Measurements from ENCODE around the gene ADAM15.

Gene ADAM15, protein sequence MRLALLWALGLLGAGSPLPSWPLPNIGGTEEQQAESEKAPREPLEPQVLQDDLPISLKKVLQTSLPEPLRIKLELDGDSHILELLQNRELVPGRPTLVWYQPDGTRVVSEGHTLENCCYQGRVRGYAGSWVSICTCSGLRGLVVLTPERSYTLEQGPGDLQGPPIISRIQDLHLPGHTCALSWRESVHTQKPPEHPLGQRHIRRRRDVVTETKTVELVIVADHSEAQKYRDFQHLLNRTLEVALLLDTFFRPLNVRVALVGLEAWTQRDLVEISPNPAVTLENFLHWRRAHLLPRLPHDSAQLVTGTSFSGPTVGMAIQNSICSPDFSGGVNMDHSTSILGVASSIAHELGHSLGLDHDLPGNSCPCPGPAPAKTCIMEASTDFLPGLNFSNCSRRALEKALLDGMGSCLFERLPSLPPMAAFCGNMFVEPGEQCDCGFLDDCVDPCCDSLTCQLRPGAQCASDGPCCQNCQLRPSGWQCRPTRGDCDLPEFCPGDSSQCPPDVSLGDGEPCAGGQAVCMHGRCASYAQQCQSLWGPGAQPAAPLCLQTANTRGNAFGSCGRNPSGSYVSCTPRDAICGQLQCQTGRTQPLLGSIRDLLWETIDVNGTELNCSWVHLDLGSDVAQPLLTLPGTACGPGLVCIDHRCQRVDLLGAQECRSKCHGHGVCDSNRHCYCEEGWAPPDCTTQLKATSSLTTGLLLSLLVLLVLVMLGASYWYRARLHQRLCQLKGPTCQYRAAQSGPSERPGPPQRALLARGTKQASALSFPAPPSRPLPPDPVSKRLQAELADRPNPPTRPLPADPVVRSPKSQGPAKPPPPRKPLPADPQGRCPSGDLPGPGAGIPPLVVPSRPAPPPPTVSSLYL

GRCh38 chr1:155050560-155051341 is at the start of gene ADAM15:
TSS of gene ADAM15 (plus strand) at chr1:155051316. CDS start at chr1:155051387, 71 bp downstream.
- no peak for TF ChIP-seq ZNF274 (IDR thresholded peaks at IDR 0.05; ENCODE audit: low read depth, low read length)
- H3K4me3 ChIP-seq (ENCODE audit: low read length), result peak within 1 kb of the TSS; percentile 82

- peak overlapping the region; percentile 74 for H3K4me3 ChIP-seq (ENCODE audit: low read length)
- no peak for TF ChIP-seq ZNF274 (IDR thresholded peaks at IDR 0.05; ENCODE audit: low read depth, low read length)
Measured at GRCh38 chr1:155001425-155001674, 49.8 kb upstream of the ADAM15 start.

GRCh38 chr1:155001675-155002463 is 49.2 kb upstream of the ADAM15 start:
- H3K4me3 ChIP-seq (ENCODE audit: low read length), result peak overlapping the region; percentile 74
- TF ChIP-seq ZNF274 (IDR thresholded peaks at IDR 0.05; ENCODE audit: low read depth, low read length), result no peak

DNA sequence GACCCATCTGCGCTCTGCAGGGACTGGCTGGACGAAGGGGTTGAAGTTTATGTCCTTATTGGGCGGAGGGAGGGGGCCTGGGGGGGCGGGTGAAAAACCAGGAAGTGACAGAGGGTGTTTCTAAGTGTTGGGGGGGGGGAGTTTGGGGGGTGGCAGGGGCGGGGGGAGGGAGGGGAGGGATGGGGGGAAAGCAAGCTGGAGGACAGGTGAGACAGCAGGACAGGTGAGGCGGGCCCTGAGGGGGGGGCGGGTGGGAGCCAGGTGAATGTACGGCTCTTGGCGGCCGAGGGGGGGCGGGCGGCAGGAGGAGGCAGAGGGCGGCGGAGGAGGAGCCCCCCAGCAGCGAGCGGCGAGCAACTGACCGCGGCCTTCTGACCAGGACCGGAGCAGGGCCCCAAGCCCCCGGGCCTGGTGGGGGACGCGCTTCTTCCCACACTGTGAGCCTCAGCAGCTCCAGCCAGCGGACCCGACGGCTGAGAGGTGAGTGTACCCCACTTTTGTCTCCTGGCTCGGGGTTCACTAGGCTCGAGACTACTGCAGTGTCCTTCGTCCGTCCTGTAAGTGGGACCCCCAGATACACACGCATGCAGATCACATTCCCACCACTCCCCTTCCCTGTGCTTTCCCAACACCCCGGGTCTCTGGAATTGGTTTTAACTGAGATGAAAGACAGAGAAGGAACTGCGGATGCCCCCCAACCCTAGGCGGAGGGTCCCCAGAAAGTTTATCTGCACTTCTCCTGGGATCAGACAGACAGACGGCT is 48.5 kb upstream of the ADAM15 start, which contains the start of gene ZBTB7B:
Gene ZBTB7B, plus strand, starts transcription at position 339 of the 763 bp plus-strand sequence. CDS start 11,859 bp downstream, outside the sequence.
- no peak for TF ChIP-seq ZNF274 (IDR thresholded peaks at IDR 0.05; ENCODE audit: low read depth, low read length)
- peak within 1 kb of the TSS; percentile 80 for H3K4me3 ChIP-seq (ENCODE audit: low read length)

- TF ChIP-seq ZNF274 (IDR thresholded peaks at IDR 0.05; ENCODE audit: low read depth, low read length), result no peak
- H3K4me3 ChIP-seq (ENCODE audit: low read length), result peak overlapping the region; percentile 80
Measured at GRCh38 chr1:155003227-155003765, 47.8 kb upstream of the ADAM15 start.

- peak overlapping the region; percentile 80 for H3K4me3 ChIP-seq (ENCODE audit: low read length)
Measured at GRCh38 chr1:155003766-155004351, 47.3 kb upstream of the ADAM15 start.

GRCh38 chr1:155004352-155005075 is 46.6 kb upstream of the ADAM15 start:
- H3K4me3 ChIP-seq (ENCODE audit: low read length), result peak overlapping the region; percentile 80
- no peak for TF ChIP-seq ZNF274 (IDR thresholded peaks at IDR 0.05; ENCODE audit: low read depth, low read length)

More at GRCh38 chr1:155003766-155004351, 47.3 kb upstream of the ADAM15 start:
- no peak for TF ChIP-seq ZNF274 (IDR thresholded peaks at IDR 0.05; ENCODE audit: low read depth, low read length)

- no peak overlapping the region; the same call in 1 of the 2 replicates for H3K4me3 ChIP-seq (ENCODE audit: low read length)
- no peak for TF ChIP-seq ZNF274 (IDR thresholded peaks at IDR 0.05; ENCODE audit: low read depth, low read length)
Measured at GRCh38 chr1:155005076-155006011, 45.8 kb upstream of the ADAM15 start.

GRCh38 chr1:155006601-155007101 is 44.5 kb upstream of the ADAM15 start:
- TF ChIP-seq ZNF274 (IDR thresholded peaks at IDR 0.05; ENCODE audit: low read depth, low read length), result no peak
- no peak overlapping the region for H3K4me3 ChIP-seq (ENCODE audit: low read length)

DNA sequence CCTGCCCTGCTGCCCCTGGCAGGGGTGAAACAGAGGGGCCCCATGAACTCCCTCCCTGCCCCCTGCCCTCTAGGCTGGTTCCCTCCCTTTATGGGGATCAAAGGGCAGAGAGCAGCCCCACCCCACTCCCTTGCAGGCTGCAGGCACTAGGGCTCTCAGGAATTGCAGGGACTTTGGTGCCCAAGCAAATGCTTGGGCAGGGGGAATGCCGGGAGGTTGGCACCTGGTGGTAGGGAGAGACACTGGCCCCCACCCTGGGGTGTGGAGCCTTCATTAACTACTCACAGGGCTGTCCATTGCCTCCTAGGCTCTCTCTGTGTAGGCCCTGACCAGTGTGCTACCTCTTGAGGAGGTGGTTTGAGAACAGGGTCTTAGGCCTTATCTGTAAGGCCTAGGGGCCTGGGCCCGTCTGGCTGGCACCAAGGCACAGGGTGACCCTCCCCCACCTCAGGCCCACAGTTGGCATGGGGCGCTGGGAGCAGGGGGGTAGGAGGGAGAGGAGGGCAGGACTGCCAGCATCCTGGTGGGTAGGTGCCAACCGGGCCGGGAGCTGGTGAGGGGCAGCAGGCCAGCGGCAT is 43.8 kb upstream of the ADAM15 start:
- no peak overlapping the region for H3K4me3 ChIP-seq (ENCODE audit: low read length)
- TF ChIP-seq ZNF274 (IDR thresholded peaks at IDR 0.05; ENCODE audit: low read depth, low read length), result no peak

Data from GM08714 (cell line).